AG10803 (cell line): ENCODE measurements around the gene MFN2.
A peak's percentile ranks its signal among the peaks of the same experiment; 100 is the strongest.

Source experiments
- DNase-seq: peaks from one replicate; pipeline ENCODE4 v3.0.0; 2010; ENCODE audit warnings: low read depth
- H3K4me3 ChIP-seq: 2 replicates; pipeline ENCODE4 v1.5.1; 2011; ENCODE audit warnings: mild to moderate bottlenecking, low read length, control low read depth
- CTCF ChIP-seq: conservative IDR thresholded peaks from 2 replicates; pipeline ENCODE4 v1.5.1; 2011; ENCODE audit warnings: mild to moderate bottlenecking, low read length, control low read depth, inconsistent platforms

Gene MFN2

DNA sequence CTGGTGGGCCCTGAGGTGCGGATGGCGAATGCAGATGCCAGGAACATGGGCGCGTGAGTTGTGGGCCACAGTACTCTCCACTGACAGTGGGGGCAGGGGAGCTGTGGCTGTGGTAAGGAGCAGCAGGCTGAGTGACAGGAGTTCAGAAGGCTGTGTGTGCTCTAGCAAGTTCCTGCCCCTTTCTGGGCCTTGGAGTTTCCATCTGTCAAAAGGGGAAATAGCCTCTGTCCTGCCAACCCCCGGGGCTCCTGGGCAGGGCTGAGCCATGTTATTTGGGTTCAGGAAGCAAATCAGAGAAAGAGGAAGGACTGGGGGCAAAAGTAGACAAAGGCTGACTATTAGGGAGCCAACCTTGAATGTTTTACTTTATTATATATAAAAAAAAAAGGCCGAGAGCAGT is 19.5 kb upstream of the MFN2 start:
- DNase-seq, result no peak

GRCh38 chr1:11961230-11961629 is 19.0 kb upstream of the MFN2 start:
- TF ChIP-seq CTCF, result no peak
- no peak overlapping the region for H3K4me3 ChIP-seq
- DNase-seq, result peak; percentile 52

More for the DNA sequence above, 19.5 kb upstream of the MFN2 start:
- H3K4me3 ChIP-seq, result no peak overlapping the region
- no peak for TF ChIP-seq CTCF

- H3K4me3 ChIP-seq, result no peak overlapping the region
- no peak for TF ChIP-seq CTCF
- DNase-seq, result no peak
These were observed 16.6 kb upstream of the MFN2 start for GRCh38 chr1:11963622-11964021.

DNA sequence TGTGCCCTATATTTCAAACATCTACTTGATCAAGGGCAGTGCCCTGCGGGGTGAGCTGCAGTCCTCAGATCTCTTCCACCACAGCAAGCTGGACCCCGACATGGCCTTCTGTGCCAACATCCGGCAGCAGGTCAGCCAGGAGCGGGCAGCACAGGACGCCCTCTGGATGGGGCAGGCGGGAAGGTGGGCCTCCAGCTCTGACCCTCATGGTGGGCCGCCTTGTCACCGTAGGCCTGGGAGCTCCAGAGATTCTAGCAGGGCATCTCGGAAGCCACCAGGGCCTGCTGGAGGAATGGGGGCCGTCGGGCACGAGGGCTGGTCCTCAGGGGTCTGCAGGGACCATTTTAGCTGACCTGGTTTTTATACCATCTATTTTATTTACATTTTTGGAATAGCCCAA is 15.6 kb upstream of the MFN2 start:
- H3K4me3 ChIP-seq, result no peak overlapping the region
- TF ChIP-seq CTCF, result no peak
- DNase-seq, result no peak

DNA sequence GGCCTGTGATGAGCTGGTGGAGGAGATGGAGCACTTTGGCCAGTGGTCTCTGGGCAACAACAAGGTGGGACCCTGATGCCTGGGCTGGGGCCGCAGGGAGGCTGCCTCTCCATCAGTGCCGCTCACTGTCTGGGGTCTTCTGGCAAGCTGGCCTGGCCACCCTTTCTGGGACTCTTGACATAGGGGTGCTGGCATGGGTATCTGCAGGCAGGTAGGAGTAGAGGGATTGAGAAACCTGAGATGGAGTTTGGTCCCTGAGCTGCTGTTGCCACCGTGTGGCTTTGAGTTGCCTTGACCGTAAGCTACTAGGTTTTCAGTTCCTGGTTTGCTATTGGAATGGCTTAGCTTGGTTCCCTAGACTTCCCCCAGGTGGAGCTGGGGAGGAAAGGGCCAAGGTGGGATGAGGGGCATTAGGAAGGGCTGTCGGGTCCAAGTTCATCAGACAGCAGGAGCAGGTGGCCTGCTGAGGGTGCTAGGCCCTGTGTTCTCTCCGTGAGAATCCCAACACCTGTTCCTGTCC is 13.2 kb upstream of the MFN2 start:
- H3K4me3 ChIP-seq, result no peak overlapping the region
- TF ChIP-seq CTCF, result peak; percentile 43
- DNase-seq, result peak; percentile 16

DNA sequence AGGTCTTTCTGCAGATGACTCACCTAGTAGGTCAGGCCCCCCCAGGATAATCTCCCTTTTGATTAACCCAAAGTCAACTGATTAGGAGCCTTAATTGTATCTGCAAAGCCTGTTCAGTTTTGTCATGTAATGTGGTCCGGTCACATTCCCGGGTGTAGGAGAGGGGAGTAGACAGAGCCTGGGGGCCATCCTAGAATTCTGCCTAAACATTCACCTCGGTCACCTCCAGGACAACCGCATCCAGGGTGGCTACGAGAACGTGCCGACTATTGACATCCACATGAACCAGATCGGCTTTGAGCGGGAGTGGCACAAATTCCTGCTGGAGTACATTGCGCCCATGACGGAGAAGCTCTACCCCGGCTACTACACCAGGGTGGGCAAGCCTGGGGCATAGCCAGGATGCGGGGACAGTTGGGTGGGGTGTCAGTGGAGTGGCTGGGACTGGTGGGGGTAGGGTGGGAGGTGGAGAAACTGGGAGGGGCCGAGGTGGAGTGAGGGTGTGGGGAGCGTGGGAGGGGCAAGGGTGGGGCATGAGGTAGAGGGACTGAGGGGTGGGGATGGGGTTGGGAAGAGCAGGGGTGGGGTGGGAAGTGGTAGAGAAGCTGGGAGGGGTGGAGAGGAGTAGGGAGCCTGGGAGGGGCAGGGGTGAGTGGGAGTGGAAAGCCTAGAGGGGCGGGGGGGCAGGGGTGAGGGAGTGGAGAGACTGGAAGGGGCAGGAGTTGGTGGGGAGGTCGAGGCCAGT is 9.6 kb upstream of the MFN2 start:
- no peak for DNase-seq
- H3K4me3 ChIP-seq, result no peak overlapping the region
- no peak for TF ChIP-seq CTCF

- peak; percentile 90 for DNase-seq
These were observed 2.6 kb upstream of the MFN2 start for GRCh38 chr1:11977625-11978024.

More at GRCh38 chr1:11977625-11978024, 2.6 kb upstream of the MFN2 start:
- TF ChIP-seq CTCF, result no peak
- no peak overlapping the region for H3K4me3 ChIP-seq
